GM19438 (cell line): ENCODE data around the gene HERC4.
"Not testable (repeated sequence)": the region's sequence is repeated elsewhere in the genome, so short reads cannot be mapped to it uniquely, and the experiment has no call there.

Source experiments
- ATAC-seq: cut with Tn5 transposase; IDR thresholded peaks from one replicate; pipeline ENCODE4 v1.9.1; 2021; ENCODE audit warnings: low read depth; ENCODE audit not compliant: unreplicated experiment

The HERC4 gene

DNA sequence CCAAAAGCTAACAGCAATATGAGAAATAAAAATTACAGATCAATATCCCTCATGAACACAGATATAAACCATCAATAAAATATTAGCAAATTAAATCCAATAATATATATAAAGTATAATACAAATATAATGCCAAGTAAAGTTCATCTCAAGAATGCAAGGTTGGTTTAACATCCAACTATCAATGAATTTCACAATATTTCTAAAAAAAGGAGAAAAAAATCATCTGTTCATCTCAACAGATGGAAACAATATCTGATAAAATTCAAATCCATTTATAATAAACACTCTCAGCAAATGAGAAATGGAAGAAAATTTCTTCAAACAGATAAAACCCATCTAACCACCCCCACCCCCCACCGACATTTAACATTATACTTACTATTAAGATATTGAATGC is 103.8 kb downstream of the HERC4 start:
- ATAC-seq, result no peak

- no peak for ATAC-seq
Observed at GRCh38 chr10:67969875-67970274, 105.2 kb downstream of the HERC4 start.

DNA sequence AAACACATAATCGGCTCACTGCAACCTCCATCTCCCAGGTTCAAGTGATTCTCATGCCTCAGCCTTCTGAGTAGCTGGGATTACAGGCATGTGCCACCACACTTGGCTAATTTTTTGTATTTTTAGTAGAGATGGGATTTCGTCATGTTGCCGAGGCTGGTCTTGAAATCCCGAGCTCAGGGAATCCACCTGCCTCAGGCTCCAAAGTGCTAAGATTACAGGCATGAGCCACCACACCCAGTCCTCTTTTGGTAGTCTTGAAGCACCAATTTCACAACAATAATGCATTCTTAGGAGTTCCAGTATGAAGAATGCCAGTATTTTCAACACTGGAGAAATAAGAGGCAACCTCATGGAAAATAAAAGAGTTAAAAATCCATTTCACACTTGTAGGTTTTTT is 109.0 kb downstream of the HERC4 start:
- not testable (repeated sequence) for ATAC-seq

- ATAC-seq, result no peak
Observed at GRCh38 chr10:67965456-67965855, 109.6 kb downstream of the HERC4 start.

GRCh38 chr10:67959839-67960476 is 115.1 kb downstream of the HERC4 start:
- no peak for ATAC-seq

DNA sequence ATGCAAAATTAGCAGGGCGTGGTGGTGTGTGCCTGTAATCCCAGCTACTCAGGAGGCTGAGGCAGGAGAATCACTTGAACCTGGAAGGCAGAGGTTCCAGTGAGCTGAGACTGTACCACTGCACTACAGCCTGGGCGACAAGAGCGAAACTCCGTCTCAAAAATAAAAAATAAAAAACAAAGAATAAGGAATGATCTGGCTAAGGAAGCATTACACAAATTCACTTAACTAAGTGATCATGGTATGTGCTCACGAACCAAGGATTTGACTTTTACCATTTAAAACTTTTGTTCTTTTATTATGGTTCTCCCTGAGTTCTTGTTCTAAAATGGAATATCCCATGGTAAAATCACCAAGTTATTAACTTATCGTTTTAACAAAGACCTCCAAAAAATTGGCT is 119.5 kb downstream of the HERC4 start:
- ATAC-seq, result no peak

- ATAC-seq, result no peak
Observed at GRCh38 chr10:67943917-67944316, 131.2 kb downstream of the HERC4 start.

GRCh38 chr10:67936416-67936815 is 138.7 kb downstream of the HERC4 start:
- ATAC-seq, result no peak

- ATAC-seq, result no peak
Observed at GRCh38 chr10:67935223-67935622, 139.9 kb downstream of the HERC4 start.

- ATAC-seq, result no peak
Observed at GRCh38 chr10:67934336-67934735, 140.7 kb downstream of the HERC4 start.

- no peak for ATAC-seq
Observed at GRCh38 chr10:67933199-67933598, 141.9 kb downstream of the HERC4 start.

- no peak for ATAC-seq
Observed at GRCh38 chr10:67926951-67927350, 148.1 kb downstream of the HERC4 start.

DNA sequence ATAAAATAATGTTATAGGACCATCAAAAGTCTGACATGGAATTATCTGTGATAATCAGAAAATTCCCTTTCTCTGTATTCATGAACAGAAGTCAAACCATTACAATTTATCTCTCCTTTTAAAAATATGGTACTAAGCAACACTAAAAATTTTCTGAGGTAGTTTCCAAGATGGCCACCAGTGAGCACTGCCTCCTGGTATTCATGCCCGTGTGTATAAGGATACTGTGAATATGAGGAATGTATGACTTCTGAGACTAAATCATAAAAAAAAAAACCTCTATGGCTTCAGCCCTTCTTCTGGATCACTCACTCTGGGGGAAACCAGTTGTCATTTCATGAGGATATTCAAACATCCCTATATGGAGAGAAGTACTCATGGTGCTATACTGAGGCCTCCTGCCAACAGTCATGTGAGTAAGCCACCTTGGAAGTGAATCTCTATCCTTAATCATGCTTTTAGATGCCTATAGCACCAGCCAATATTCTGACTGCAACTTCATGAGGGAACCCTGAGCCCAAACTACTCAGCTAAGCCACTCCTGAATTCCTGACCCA is 149.6 kb downstream of the HERC4 start:
- no peak for ATAC-seq

GRCh38 chr10:67924136-67924535 is 150.9 kb downstream of the HERC4 start:
- ATAC-seq, result no peak

DNA sequence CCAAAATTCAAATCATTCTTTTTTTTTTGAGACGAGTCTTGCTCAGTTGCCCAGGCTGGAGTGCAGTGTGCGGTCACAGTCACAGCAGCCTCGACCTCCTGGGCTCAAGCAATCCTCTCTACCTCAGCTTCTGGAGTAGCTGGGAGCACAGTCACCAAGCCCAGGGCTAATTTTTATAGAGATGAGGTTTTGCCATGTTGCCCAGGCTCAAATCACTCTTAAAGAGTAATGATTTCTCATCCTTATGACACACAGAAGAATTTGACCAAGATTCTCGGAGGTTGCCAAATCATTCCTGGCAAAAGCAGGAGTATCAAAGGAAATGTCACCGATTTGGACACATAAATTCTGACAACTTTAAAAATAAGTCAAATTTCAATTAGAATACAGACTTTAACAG is 151.5 kb downstream of the HERC4 start:
- ATAC-seq, result no peak

DNA sequence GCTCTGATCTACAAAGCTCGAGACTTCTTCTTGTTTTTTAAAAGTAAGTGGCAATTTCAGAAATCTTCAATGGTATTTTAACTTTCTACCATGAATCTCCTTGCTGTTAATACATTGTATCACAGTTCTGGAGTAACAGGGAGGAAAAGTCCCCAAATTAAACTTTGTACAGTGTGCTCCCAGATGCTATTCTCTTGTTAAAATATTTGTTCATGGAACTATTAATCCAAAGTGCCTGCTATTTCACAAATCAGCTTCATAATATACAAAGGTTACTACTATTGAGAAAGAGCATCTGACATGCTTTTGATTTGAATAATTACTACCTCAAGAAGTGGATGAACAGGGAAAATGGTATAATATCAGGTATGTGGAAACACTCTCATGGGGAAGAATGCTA is 154.0 kb downstream of the HERC4 start:
- no peak for ATAC-seq

DNA sequence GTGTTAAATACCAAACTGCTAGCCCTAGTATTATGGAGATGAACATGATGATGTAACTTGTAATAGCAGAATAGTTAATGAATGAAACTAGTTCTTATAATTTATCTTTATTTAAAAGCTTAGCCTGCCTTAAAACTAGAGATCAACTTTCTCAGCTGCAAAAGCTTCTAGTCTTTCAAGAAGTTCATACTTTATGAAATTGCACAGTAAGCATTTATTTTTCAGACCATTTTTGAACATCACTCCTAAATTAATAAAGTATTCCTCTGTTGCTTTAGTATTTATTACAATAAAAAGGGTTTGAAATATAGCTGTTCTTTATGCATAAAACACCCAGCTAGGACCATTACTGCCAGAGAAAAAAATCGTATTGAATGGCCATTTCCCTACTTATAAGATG is 157.4 kb downstream of the HERC4 start:
- no peak for ATAC-seq

DNA sequence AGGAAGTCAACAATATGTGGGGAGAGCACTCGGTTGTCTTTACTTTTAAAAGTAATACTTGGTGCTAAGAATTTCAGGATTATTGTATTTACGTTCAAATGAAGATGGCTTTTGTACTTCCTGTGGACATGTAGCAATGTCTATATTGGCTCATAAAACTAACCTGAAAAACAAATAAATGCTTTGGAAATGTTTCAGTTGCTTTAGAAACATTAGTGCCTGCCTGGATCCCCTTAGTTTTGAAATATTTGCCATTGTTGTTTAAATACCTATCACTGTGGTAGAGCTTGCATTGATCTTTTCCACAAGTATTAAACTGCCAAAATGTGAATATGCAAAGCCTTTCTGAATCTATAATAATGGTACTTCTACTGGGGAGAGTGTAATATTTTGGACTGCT is 157.9 kb downstream of the HERC4 start:
- ATAC-seq, result no peak

- no peak for ATAC-seq
Observed at GRCh38 chr10:67914777-67915340, 160.2 kb downstream of the HERC4 start.

DNA sequence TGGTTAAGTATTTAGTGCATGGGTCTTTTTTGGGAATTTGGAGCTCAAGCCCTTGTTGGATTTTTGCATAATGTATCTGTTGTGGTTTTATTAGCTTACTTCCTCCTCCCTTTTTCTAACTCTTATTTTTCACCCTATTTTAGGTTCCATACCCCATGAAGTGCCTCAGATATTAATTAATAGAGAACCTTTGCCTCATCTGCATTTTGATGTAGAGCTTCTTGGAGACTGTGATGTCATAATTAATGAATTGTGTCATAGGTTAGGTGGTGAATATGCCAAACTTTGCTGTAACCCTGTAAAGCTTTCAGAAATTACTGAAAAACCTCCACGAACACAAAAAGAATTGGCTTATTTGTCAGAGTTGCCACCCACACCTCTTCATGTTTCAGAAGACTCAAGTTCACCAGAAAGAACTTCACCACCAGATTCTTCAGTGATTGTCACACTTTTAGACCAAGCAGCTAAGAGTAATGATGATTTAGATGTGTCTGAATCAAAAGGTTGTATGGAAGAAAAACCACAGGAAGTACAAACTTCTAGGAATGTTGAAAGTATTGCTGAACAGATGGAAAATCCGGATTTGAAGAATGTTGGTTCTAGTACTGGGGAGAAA is 162.6 kb downstream of the HERC4 start:
- no peak for ATAC-seq

DNA sequence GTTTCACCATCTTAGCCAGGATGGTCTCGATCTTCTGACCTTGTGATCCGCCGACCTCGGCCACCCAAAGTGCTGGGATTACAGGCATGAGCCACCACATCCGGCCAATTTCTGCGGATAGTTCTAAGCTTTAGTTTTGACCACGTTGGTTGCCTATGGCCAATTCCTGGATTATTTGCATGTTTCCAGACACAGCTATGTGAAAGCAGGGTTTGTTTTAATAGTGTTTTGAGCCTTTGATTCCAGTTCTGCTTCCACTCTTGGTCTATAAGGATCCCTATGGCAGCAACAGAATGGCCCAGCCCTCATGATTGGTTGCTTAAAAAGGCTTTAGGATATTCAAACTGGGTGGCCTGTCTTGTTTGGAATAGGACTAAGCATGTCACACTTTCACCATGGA is 171.5 kb downstream of the HERC4 start:
- ATAC-seq, result no peak

DNA sequence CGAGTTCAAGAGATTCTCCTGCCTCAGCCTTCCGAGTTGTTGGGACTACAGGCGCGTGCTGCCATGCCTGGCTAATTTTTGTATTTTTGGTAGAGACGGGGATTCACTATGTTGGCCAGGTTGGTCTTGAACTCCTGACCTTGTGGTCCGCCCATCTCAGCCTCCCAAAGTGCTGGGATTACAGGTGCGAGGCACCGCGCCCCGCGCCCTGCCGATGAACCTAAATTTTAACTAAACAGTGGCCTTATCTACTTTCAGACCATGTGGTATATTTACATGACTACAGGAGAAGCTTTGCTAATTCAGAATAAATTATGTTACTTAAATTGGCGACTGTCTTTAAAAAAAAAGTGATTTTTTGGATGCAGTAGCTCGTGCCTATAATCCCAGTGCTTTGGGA is 181.4 kb downstream of the HERC4 start:
- ATAC-seq, result no peak
